Caco-2 (cell line): ENCODE measurements around the gene KRTAP2-4. TPM values are rescaled to one million over a fixed set of nuclear protein-coding genes. Genes with fewer than 3 reads are reported as not detected.
A peak's percentile ranks its signal among the peaks of the same experiment; 100 is the strongest.
"Not testable (repeated sequence)": the region's sequence is repeated elsewhere in the genome, so short reads cannot be mapped to it uniquely, and the experiment has no call there.

Source experiments
- BruUV-seq: library from RNA; stranded (reverse); fragments of 400-500 nt; replicated peaks from 2 replicates; lab custom pipeline; 2021; lab: Mats Ljungman, UMichigan
- CTCF ChIA-PET: fragments of 300-600 bp; sonication (Branson Sonifier 250); formaldehyde crosslinking; loops from one replicate; lab custom pipeline; 2022; ENCODE audit warnings: antibody characterized with exemption; lab: Charles Lee
- POLR2A ChIA-PET: fragments of 300-600 bp; sonication (Branson Sonifier 250); formaldehyde crosslinking; loops from one replicate; lab custom pipeline; 2022; ENCODE audit warnings: antibody characterized with exemption; lab: Charles Lee
- DNase-seq, 2 experiments: peaks; one replicate each; pipeline versions ENCODE4 v3.0.0 to v3.0.0-alpha.2; 2020 to 2022
- H3K27me3 ChIP-seq: replicated peaks from 2 replicates; pipeline ENCODE4 v1.6.0; 2011; ENCODE audit warnings: low read length; ENCODE audit not compliant: control insufficient read depth, insufficient read depth
- H3K36me3 ChIP-seq: 2 replicates; pipeline ENCODE4 v1.5.1; 2011; ENCODE audit warnings: low read length; ENCODE audit not compliant: control insufficient read depth, insufficient read depth
- H3K4me1 ChIP-seq: fragments of 250-450 bp; sonication (Bioruptor Pico); 2 replicates; pipeline ENCODE4 v1.5.1; 2020; ENCODE audit warnings: mild to moderate bottlenecking
- H3K4me3 ChIP-seq: 2 replicates; pipeline ENCODE4 v1.5.1; 2011; ENCODE audit warnings: low read depth, mild to moderate bottlenecking, control low read depth, low read length
- H3K9me3 ChIP-seq: fragments of 250-450 bp; sonication (Bioruptor Pico); 2 replicates; pipeline ENCODE4 v1.5.1; 2020; ENCODE audit warnings: mild to moderate bottlenecking, moderate library complexity
- H3K27ac Mint-ChIP-seq: one replicate; pipeline ENCODE4 v1.8.0; 2022; ENCODE audit warnings: mixed read lengths; ENCODE audit not compliant: unreplicated experiment
- H3K27me3 Mint-ChIP-seq: one replicate; pipeline ENCODE4 v1.8.0; 2022; ENCODE audit warnings: mixed read lengths; ENCODE audit not compliant: insufficient read depth, unreplicated experiment
- H3K36me3 Mint-ChIP-seq: one replicate; pipeline ENCODE4 v1.8.0; 2022; ENCODE audit warnings: mild to moderate bottlenecking, mixed read lengths; ENCODE audit not compliant: insufficient read depth, unreplicated experiment
- H3K4me1 Mint-ChIP-seq: one replicate; pipeline ENCODE4 v1.8.0; 2022; ENCODE audit warnings: low read depth, mixed read lengths; ENCODE audit not compliant: unreplicated experiment
- H3K4me3 Mint-ChIP-seq: one replicate; pipeline ENCODE4 v1.8.0; 2022; ENCODE audit warnings: mild to moderate bottlenecking, moderate library complexity, mixed read lengths; ENCODE audit not compliant: unreplicated experiment
- H3K9me3 Mint-ChIP-seq: one replicate; pipeline ENCODE4 v1.8.0; 2022; ENCODE audit warnings: mixed read lengths; ENCODE audit not compliant: unreplicated experiment
- intact Hi-C: fragments of 100-400 bp; cut with micrococcal nuclease; formaldehyde crosslinking; loops from one replicate; pipeline ENCODE4 v1.10.0; 2022; ENCODE audit not compliant: unreplicated experiment
- total RNA-seq: library from RNA; stranded (reverse); gene quantifications from 2 replicates; pipeline ENCODE4 v1.2.3, GENCODE V29; 2022
- TF ChIP-seq, protein P1 (sequence below), 2 experiments: fragments of 200-600 bp in 1 of 2; IDR thresholded peaks; 1 replicate in 1 of 2; 2 replicates in 1 of 2; pipeline versions ENCODE4 v1.5.1 to v1.8.0; 2011 to 2022; ENCODE audit warnings: antibody characterized with exemption in 1 of 2, control low read depth in 1 of 2, inconsistent platforms in 1 of 2, low read depth in 1 of 2, low read length in 1 of 2, mild to moderate bottlenecking in 1 of 2, moderate library complexity in 1 of 2; ENCODE audit not compliant: insufficient read depth in 1 of 2, severe bottlenecking in 1 of 2, unreplicated experiment in 1 of 2

Gene KRTAP2-4
- total RNA-seq, 1 experiment from 2014 or later, result not detected

DNA sequence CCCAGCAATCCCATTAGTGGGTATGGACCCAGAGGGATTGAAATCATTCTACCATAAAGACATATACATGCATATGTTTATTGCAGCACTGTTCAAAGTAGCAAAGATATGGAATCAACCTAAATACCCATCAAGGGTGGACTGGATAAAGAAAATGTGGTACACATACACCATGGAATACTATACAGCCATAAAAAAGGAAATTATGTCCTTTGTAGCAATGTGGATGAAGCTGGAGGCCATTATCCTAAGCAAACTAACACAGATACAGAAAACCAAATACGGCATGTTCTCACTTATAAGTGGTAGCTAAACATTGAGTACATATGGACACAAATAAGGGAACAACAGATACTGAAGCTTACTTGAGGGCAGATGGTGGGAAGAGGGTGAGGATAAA, 8.1 kb downstream of the KRTAP2-4 start:
- CTCF ChIA-PET, result no interaction called here

DNA sequence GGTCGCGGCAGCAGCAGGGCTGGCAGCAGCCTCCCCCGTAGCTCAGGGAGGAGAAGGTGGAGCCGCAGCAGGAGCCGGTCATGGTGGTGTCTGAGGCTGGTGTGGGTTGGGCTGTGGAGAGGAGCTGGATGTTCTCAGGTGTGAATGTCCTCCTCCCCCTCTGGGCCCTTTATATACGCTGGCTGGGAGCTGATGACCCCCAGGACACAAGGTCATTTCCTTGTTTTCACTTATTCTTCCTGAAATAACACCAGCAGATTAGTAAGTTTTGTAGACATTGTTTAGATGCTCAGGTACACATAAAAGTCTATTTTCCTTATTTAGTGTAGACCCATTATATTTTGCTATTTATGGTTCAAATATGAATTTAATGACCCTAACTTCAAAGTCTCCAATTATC, 10.5 kb downstream of the KRTAP2-4 start, which contains the start of gene KRTAP2-2:
TSS of gene KRTAP2-2 (minus strand) at position 101 of the 400 bp plus-strand sequence. CDS start at position 82, 19 bp downstream.
- H3K4me3 Mint-ChIP-seq, H3K27me3 ChIP-seq, BruUV-seq, H3K9me3 ChIP-seq, DNase-seq, H3K4me3 ChIP-seq, H3K36me3 ChIP-seq, CTCF ChIA-PET, H3K27me3 Mint-ChIP-seq, POLR2A ChIA-PET, intact Hi-C loops, H3K9me3 Mint-ChIP-seq: not testable (repeated sequence)
- Mint-ChIP-seq H3K36me3 (peaks cover 18% of the 10 kb centered on the region), H3K4me1 (peaks cover 33% of the 10 kb centered on the region), H3K27ac (peak within 1 kb of the TSS; percentile 53)
- peaks cover 29% of the 10 kb centered on the region for H3K4me1 ChIP-seq

More for the DNA sequence above, 8.1 kb downstream of the KRTAP2-4 start:
- H3K27me3 Mint-ChIP-seq, result no peaks in the 10 kb centered on the region
- intact Hi-C loops, result no loop called here
- H3K27ac Mint-ChIP-seq, result peak overlapping the region; percentile 76
- no TSS peak for BruUV-seq
- peaks cover 13% of the 10 kb centered on the region for H3K36me3 Mint-ChIP-seq
- POLR2A ChIA-PET, result no interaction called here
- H3K4me1 ChIP-seq, result peaks cover 53% of the 10 kb centered on the region
- no peaks in the 10 kb centered on the region for H3K36me3 ChIP-seq
- H3K9me3 ChIP-seq, result peaks cover 13% of the 10 kb centered on the region
- TF ChIP-seq, protein P1, sequence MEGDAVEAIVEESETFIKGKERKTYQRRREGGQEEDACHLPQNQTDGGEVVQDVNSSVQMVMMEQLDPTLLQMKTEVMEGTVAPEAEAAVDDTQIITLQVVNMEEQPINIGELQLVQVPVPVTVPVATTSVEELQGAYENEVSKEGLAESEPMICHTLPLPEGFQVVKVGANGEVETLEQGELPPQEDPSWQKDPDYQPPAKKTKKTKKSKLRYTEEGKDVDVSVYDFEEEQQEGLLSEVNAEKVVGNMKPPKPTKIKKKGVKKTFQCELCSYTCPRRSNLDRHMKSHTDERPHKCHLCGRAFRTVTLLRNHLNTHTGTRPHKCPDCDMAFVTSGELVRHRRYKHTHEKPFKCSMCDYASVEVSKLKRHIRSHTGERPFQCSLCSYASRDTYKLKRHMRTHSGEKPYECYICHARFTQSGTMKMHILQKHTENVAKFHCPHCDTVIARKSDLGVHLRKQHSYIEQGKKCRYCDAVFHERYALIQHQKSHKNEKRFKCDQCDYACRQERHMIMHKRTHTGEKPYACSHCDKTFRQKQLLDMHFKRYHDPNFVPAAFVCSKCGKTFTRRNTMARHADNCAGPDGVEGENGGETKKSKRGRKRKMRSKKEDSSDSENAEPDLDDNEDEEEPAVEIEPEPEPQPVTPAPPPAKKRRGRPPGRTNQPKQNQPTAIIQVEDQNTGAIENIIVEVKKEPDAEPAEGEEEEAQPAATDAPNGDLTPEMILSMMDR (IDR thresholded peaks at IDR 0.05; ENCODE audit: insufficient read depth in 1 of 2, low read depth in 1 of 2, low read length in 1 of 2, severe bottlenecking in 1 of 2, unreplicated experiment in 1 of 2), result no peak
- no peak for DNase-seq
- H3K27me3 ChIP-seq, result no peaks in the 10 kb centered on the region
- H3K9me3 Mint-ChIP-seq, result peaks cover 10% of the 10 kb centered on the region
- H3K4me3 Mint-ChIP-seq, result no peak overlapping the region
- peaks cover 46% of the 10 kb centered on the region for H3K4me1 Mint-ChIP-seq
- H3K4me3 ChIP-seq, result no peak overlapping the region

DNA sequence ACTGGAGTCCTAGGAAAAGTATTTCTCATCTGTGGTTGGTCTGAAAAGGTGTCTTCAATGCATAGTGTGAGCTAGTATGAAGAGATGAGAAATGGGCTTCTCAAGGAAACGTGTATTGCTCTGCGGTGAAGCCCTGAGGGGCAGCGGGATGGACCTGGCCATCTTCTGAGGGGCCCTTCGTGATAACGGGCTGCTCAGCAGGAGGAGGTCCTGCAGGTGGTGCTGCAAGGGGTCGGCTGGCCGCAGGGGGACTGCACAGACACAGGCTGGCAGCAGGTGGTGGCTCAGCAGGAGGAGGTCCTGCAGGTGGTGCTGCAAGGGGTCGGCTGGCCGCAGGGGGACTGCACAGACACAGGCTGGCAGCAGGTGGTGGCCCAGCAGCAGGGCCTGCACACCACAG, 11.1 kb downstream of the KRTAP2-4 start:
- H3K4me1 ChIP-seq, result peaks cover 28% of the 10 kb centered on the region
- H3K4me3 Mint-ChIP-seq, H3K36me3 ChIP-seq, H3K27me3 ChIP-seq, CTCF ChIA-PET, H3K27me3 Mint-ChIP-seq, DNase-seq, BruUV-seq, H3K4me3 ChIP-seq, H3K9me3 Mint-ChIP-seq, intact Hi-C loops, POLR2A ChIA-PET, H3K9me3 ChIP-seq: not testable (repeated sequence)
- H3K27ac Mint-ChIP-seq, result peak overlapping the region; percentile 53
- H3K36me3 Mint-ChIP-seq, result peaks cover 16% of the 10 kb centered on the region
- H3K4me1 Mint-ChIP-seq, result peaks cover 32% of the 10 kb centered on the region

DNA sequence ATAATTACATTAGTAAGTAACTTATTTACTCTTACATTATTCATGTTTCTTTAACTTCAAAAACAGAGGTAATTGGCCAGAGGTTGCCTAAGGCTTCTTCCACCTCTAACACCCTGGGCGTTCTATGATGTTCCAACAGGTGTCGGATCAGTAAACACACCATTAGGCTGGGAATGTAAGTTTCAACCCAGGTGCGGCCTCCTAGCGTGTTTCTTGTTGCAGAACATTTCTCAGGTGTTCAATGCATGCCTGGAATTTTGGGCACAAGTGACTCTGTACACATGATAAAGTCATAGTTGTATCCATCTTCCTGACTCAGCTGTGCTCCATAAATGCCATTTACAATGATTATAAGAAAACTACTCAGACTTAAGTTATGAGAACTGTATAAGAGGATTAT, 11.7 kb downstream of the KRTAP2-4 start:
- H3K9me3 Mint-ChIP-seq, result peaks cover 10% of the 10 kb centered on the region
- DNase-seq, result peak; percentile 40 to 50
- H3K4me1 ChIP-seq, result peaks cover 28% of the 10 kb centered on the region
- no peak overlapping the region for H3K4me3 ChIP-seq
- ChIA-PET POLR2A (no interaction called here), CTCF (no interaction called here)
- H3K4me3 Mint-ChIP-seq, result no peak overlapping the region
- H3K27me3 Mint-ChIP-seq, result no peaks in the 10 kb centered on the region
- no TSS peak for BruUV-seq
- H3K27ac Mint-ChIP-seq, result peak overlapping the region; percentile 53
- no peaks in the 10 kb centered on the region for H3K27me3 ChIP-seq
- TF ChIP-seq, protein P1 (IDR thresholded peaks at IDR 0.05; ENCODE audit: insufficient read depth in 1 of 2, low read depth in 1 of 2, low read length in 1 of 2, severe bottlenecking in 1 of 2, unreplicated experiment in 1 of 2), result no peak
- peaks cover 8% of the 10 kb centered on the region for H3K9me3 ChIP-seq
- H3K36me3 ChIP-seq, result no peaks in the 10 kb centered on the region
- H3K4me1 Mint-ChIP-seq, result peaks cover 28% of the 10 kb centered on the region
- intact Hi-C loops, result no loop called here
- H3K36me3 Mint-ChIP-seq, result peaks cover 11% of the 10 kb centered on the region
